ENCODE results near the gene PAIP2B.
"Not testable (repeated sequence)": the region's sequence is repeated elsewhere in the genome, so short reads cannot be mapped to it uniquely, and the experiment has no call there.

The PAIP2B gene

DNA sequence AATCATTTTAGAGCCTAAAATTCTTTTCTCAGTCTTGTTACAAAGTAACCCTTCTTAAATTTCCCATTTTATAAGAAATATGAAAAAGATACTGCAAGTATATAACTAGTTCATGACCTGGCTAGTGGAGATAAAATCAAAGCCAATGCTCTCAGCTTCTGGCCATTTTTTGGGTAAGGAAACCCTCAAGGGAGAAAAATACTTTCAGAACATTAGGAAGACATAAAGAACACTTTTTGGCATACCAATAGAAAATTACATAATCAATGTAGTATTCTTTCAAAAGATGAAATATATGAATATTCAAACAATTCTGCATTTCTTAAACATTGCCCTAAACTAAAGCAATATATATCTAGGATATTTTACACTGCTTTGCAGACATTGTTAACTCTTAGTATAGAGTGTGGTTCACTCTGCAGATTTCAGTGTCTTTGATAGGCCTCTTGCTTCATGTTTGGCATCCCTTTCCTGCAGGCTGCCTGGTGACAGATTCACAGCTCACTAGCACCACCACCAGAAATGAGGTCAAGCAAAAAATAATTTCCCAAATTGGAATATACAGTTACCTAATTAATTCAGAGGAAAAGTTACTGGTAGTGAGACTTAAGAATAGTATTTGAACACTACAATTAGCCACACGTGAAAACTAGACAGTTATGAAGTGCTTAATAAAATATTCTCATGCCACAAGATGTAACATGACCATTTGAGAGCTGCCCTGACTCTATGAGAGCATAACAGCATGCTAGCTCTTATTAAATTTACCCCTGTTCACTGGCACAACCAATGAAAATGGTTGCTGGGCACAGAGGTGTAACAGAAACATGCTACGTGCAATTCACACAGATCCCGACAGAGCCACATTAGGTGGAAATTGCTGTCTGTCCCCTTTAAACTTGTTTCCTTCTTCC is 36.0 kb downstream of the PAIP2B start:
- H3K9me3 ChIP-seq (ENCODE audit: control insufficient read depth in 2 of 2, low read length in 2 of 2): no peaks in the 10 kb centered on the region
- no peaks in the 10 kb centered on the region for H3K4me1 ChIP-seq (ENCODE audit: control insufficient read depth in 2 of 2, insufficient read depth in 2 of 2, low read length in 2 of 2)
- H3K9ac ChIP-seq (ENCODE audit: low read depth in 1 of 2, low read length in 2 of 2): no peak overlapping the region
- no peaks in the 10 kb centered on the region for H3K27me3 ChIP-seq (ENCODE audit: control insufficient read depth in 2 of 2, insufficient read depth in 2 of 2, low read length in 2 of 2)
- H3K27ac ChIP-seq (ENCODE audit: low read depth in 2 of 2, low read length in 2 of 2): no peak overlapping the region
- no peak overlapping the region for H3K4me3 ChIP-seq (ENCODE audit: low read length in 2 of 2)
- no peaks in the 10 kb centered on the region for H3K36me3 ChIP-seq (ENCODE audit: control insufficient read depth in 2 of 2, insufficient read depth in 2 of 2, low read length in 2 of 2)

DNA sequence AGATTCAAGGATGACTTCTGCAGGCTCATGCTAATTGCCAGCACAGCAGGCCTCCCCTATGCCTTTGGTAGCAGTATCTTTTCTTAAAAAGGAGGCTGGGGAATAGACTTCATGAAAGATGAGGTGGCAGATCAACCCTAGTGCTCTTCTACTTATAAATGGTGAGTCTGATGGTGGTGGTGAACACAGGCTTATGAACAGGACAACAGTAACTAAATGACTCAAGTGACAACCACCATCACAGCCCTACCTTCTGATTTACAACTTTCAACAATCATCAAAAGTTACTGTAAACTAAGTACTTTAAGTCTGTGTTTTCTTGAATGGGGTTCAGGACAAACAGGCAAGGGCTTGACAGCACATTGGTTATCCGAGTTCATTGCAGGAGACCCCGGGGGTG is 39.3 kb downstream of the PAIP2B start:
- Histone ChIP-seq H3K27ac (ENCODE audit: low read depth in 2 of 2, low read length in 2 of 2) (no peak overlapping the region), H3K9me3 (ENCODE audit: control insufficient read depth in 2 of 2, low read length in 2 of 2) (no peaks in the 10 kb centered on the region), H3K4me3 (ENCODE audit: low read length in 2 of 2) (no peak overlapping the region), H3K36me3 (ENCODE audit: control insufficient read depth in 2 of 2, insufficient read depth in 2 of 2, low read length in 2 of 2) (no peaks in the 10 kb centered on the region), H3K4me1 (ENCODE audit: control insufficient read depth in 2 of 2, insufficient read depth in 2 of 2, low read length in 2 of 2) (no peaks in the 10 kb centered on the region), H3K9ac (ENCODE audit: low read depth in 1 of 2, low read length in 2 of 2) (no peak overlapping the region), H3K27me3 (ENCODE audit: control insufficient read depth in 2 of 2, insufficient read depth in 2 of 2, low read length in 2 of 2) (no peaks in the 10 kb centered on the region)

DNA sequence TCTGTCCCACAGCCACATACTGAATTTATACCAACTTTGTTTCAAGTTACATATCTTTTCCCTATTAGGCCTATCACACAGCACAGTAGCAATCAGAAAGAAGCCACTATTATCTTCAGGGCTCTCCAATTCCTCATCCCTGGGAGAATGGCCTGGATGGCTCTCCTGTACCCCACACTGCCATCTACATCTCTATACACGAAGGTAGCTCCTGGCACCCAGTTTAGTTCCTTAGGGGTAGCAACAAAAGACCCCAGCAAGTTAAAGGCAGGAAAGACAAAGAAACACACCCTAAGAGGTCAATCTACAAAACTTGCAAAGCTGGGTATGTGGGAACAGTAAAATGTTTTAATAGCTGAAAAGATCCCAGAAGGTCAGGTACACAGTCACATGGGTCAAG is 39.9 kb downstream of the PAIP2B start:
- no peaks in the 10 kb centered on the region for H3K27me3 ChIP-seq (ENCODE audit: control insufficient read depth in 2 of 2, insufficient read depth in 2 of 2, low read length in 2 of 2)
- H3K4me3 ChIP-seq (ENCODE audit: low read length in 2 of 2): no peak overlapping the region
- no peak overlapping the region for H3K9ac ChIP-seq (ENCODE audit: low read depth in 1 of 2, low read length in 2 of 2)
- H3K9me3 ChIP-seq (ENCODE audit: control insufficient read depth in 2 of 2, low read length in 2 of 2): no peaks in the 10 kb centered on the region
- H3K36me3 ChIP-seq (ENCODE audit: control insufficient read depth in 2 of 2, insufficient read depth in 2 of 2, low read length in 2 of 2): no peaks in the 10 kb centered on the region
- no peak overlapping the region for H3K27ac ChIP-seq (ENCODE audit: low read depth in 2 of 2, low read length in 2 of 2)
- H3K4me1 ChIP-seq (ENCODE audit: control insufficient read depth in 2 of 2, insufficient read depth in 2 of 2, low read length in 2 of 2): no peaks in the 10 kb centered on the region

DNA sequence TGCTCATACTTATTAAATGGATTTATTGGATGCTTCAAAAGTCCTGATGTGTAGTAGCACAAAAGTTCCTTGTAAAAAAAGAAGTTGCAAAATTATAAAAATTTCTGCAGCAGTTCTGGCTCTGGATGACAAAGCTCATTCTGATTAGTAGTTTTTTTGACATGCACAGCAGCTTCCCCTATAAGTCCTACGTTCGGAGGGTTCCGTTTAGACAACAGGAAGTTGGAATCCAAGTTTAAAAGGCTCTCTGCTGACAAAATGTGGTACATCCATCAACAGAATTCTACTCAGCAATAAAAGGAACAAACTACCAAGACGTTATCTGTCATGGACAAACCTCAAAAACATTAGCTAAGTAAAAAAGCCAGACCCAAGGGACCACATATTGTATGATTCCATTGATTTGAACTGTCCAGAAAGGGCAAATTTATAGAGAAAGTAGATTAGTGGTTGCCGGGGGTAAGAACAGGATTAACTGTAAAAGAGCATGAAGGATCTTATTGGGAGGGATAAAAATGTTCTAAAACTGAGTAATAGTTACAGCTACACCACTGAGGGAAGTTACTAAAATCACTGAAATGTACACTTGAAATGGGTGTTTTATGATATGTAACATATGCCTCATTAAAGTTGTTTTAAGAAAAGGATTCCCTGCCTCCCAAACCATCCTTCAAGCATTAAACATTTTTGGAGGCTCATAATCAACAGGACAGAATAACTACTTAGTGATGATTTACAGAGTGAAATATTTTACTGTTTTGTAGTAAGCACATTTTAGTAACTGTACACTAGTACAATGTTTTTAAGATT is 43.4 kb downstream of the PAIP2B start:
- not testable (repeated sequence) for H3K9ac ChIP-seq (ENCODE audit: low read depth in 1 of 2, low read length in 2 of 2); H3K4me3 ChIP-seq (ENCODE audit: low read length in 2 of 2); H3K4me1 ChIP-seq (ENCODE audit: control insufficient read depth in 2 of 2, insufficient read depth in 2 of 2, low read length in 2 of 2)

DNA sequence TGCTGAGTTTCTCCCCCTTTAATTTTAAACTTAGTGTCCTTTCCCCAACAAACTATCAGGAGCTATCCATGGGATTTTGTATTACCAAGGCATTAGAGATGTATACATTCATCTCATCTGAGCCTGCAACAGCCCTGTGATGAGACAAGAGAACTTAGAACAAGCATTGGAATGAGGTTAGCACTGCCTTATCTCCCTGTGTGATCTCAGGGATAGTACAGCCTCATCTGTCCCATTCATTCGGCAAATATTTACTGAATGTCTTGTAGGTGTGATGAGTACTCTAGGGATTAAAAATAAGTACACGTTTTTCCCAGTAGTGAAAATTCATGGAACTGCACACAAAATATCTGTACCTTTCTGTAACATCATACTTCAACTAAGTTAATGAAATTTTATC is 45.6 kb downstream of the PAIP2B start:
- Histone ChIP-seq H3K4me1 (ENCODE audit: control insufficient read depth in 2 of 2, insufficient read depth in 2 of 2, low read length in 2 of 2) (no peaks in the 10 kb centered on the region), H3K27ac (ENCODE audit: low read depth in 2 of 2, low read length in 2 of 2) (no peak overlapping the region), H3K4me3 (ENCODE audit: low read length in 2 of 2) (no peak overlapping the region), H3K9me3 (ENCODE audit: control insufficient read depth in 2 of 2, low read length in 2 of 2) (no peaks in the 10 kb centered on the region), H3K9ac (ENCODE audit: low read depth in 1 of 2, low read length in 2 of 2) (no peak overlapping the region), H3K27me3 (ENCODE audit: control insufficient read depth in 2 of 2, insufficient read depth in 2 of 2, low read length in 2 of 2) (no peaks in the 10 kb centered on the region), H3K36me3 (ENCODE audit: control insufficient read depth in 2 of 2, insufficient read depth in 2 of 2, low read length in 2 of 2) (no peaks in the 10 kb centered on the region)

More for the DNA sequence above, 43.4 kb downstream of the PAIP2B start:
- not testable (repeated sequence) for H3K9me3 ChIP-seq (ENCODE audit: control insufficient read depth in 2 of 2, low read length in 2 of 2); H3K27me3 ChIP-seq (ENCODE audit: control insufficient read depth in 2 of 2, insufficient read depth in 2 of 2, low read length in 2 of 2); H3K27ac ChIP-seq (ENCODE audit: low read depth in 2 of 2, low read length in 2 of 2); H3K36me3 ChIP-seq (ENCODE audit: control insufficient read depth in 2 of 2, insufficient read depth in 2 of 2, low read length in 2 of 2)

DNA sequence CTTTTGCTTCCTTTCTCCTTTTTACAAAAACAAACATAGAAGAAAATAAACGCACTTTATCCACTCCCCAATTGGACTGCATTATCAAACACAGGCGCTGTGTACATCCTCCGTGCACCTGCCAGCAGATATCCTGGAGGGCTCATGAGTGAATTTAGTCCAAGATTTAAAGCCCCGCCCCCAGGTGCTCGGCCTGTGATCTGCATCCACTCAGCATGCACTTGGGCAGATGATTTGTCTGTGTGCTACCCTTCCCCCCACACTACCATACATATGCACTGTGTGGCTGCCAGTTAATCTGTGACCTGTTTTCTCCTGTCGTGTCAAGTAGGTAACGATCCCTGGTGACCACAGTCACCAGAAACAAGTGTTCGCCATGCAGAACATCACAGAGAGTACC is 48.1 kb downstream of the PAIP2B start:
- not testable (repeated sequence) for H3K27me3 ChIP-seq (ENCODE audit: control insufficient read depth in 2 of 2, insufficient read depth in 2 of 2, low read length in 2 of 2); H3K4me3 ChIP-seq (ENCODE audit: low read length in 2 of 2); H3K9me3 ChIP-seq (ENCODE audit: control insufficient read depth in 2 of 2, low read length in 2 of 2); H3K27ac ChIP-seq (ENCODE audit: low read depth in 2 of 2, low read length in 2 of 2); H3K4me1 ChIP-seq (ENCODE audit: control insufficient read depth in 2 of 2, insufficient read depth in 2 of 2, low read length in 2 of 2); H3K9ac ChIP-seq (ENCODE audit: low read depth in 1 of 2, low read length in 2 of 2); H3K36me3 ChIP-seq (ENCODE audit: control insufficient read depth in 2 of 2, insufficient read depth in 2 of 2, low read length in 2 of 2)

DNA sequence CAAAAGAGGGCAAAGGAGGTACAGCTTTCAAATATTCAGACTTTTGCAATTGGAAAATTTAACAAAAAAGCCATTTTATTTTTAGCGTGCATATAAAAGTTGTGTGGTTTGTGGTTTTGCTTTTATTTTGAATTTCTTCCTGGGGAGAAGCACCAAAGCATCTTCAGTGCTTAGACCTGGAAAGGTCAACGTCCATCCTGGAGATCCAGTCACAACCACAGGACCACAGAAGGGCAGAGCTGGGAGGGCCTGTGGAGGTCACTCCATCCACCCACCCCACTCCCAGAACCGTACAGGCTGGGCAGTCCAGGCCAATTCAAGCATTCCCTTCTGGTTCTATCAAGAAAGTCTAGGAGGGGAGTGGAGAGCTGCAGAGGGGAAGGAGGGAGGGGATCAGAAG is 52.7 kb downstream of the PAIP2B start:
- Histone ChIP-seq H3K9ac (ENCODE audit: low read depth in 1 of 2, low read length in 2 of 2) (no peak overlapping the region), H3K4me3 (ENCODE audit: low read length in 2 of 2) (no peak overlapping the region), H3K36me3 (ENCODE audit: control insufficient read depth in 2 of 2, insufficient read depth in 2 of 2, low read length in 2 of 2) (no peaks in the 10 kb centered on the region), H3K4me1 (ENCODE audit: control insufficient read depth in 2 of 2, insufficient read depth in 2 of 2, low read length in 2 of 2) (no peaks in the 10 kb centered on the region), H3K27ac (ENCODE audit: low read depth in 2 of 2, low read length in 2 of 2) (no peak overlapping the region), H3K27me3 (ENCODE audit: control insufficient read depth in 2 of 2, insufficient read depth in 2 of 2, low read length in 2 of 2) (no peaks in the 10 kb centered on the region), H3K9me3 (ENCODE audit: control insufficient read depth in 2 of 2, low read length in 2 of 2) (no peaks in the 10 kb centered on the region)

DNA sequence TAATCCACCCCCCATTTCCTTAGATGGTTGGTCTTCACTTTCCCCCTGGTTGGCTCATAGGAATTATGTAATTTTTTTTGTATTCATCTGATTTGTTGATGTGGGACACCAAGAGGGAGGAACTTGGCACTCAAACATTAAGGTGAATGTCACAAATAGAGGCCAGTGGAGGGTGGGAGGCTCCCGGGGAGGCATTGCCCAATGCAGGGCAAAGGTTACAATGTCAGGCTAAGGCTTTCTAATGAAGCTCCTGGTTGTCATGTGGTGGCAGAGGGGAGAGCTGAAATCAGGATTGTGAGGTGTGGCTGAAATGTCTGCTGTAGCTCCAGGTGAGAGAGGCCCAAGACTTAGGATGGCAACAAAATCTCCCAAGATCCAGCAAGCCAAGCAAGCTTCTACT is 53.8 kb downstream of the PAIP2B start:
- Histone ChIP-seq H3K27me3 (ENCODE audit: control insufficient read depth in 2 of 2, insufficient read depth in 2 of 2, low read length in 2 of 2) (no peaks in the 10 kb centered on the region), H3K36me3 (ENCODE audit: control insufficient read depth in 2 of 2, insufficient read depth in 2 of 2, low read length in 2 of 2) (no peaks in the 10 kb centered on the region), H3K9me3 (ENCODE audit: control insufficient read depth in 2 of 2, low read length in 2 of 2) (no peaks in the 10 kb centered on the region), H3K9ac (ENCODE audit: low read depth in 1 of 2, low read length in 2 of 2) (no peak overlapping the region), H3K4me1 (ENCODE audit: control insufficient read depth in 2 of 2, insufficient read depth in 2 of 2, low read length in 2 of 2) (no peaks in the 10 kb centered on the region), H3K27ac (ENCODE audit: low read depth in 2 of 2, low read length in 2 of 2) (no peak overlapping the region), H3K4me3 (ENCODE audit: low read length in 2 of 2) (no peak overlapping the region)

DNA sequence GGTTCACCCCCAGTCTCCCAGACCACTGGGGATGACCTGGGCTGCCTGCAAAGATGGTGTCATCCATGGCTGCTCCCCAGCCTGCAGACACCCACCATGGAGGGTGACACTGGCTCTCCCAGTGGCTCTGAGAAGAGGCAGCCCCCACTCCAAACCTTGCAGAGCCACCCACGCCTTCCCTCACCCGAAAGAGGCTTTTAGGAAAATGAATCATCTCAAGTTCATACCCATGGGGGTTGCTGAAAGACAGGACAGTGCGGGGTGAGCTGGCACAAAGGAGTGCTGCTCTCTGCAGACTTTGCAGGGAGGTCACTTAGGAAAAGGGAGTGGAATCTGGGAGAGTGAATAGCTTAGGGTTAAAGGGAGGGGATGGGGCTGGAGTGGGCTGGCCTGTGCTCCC is 60.1 kb downstream of the PAIP2B start:
- Histone ChIP-seq H3K27me3 (ENCODE audit: control insufficient read depth in 2 of 2, insufficient read depth in 2 of 2, low read length in 2 of 2) (no peaks in the 10 kb centered on the region), H3K4me3 (ENCODE audit: low read length in 2 of 2) (no peak overlapping the region), H3K4me1 (ENCODE audit: control insufficient read depth in 2 of 2, insufficient read depth in 2 of 2, low read length in 2 of 2) (no peaks in the 10 kb centered on the region), H3K36me3 (ENCODE audit: control insufficient read depth in 2 of 2, insufficient read depth in 2 of 2, low read length in 2 of 2) (no peaks in the 10 kb centered on the region), H3K27ac (ENCODE audit: low read depth in 2 of 2, low read length in 2 of 2) (no peak overlapping the region), H3K9ac (ENCODE audit: low read depth in 1 of 2, low read length in 2 of 2) (no peak overlapping the region), H3K9me3 (ENCODE audit: control insufficient read depth in 2 of 2, low read length in 2 of 2) (no peaks in the 10 kb centered on the region)

DNA sequence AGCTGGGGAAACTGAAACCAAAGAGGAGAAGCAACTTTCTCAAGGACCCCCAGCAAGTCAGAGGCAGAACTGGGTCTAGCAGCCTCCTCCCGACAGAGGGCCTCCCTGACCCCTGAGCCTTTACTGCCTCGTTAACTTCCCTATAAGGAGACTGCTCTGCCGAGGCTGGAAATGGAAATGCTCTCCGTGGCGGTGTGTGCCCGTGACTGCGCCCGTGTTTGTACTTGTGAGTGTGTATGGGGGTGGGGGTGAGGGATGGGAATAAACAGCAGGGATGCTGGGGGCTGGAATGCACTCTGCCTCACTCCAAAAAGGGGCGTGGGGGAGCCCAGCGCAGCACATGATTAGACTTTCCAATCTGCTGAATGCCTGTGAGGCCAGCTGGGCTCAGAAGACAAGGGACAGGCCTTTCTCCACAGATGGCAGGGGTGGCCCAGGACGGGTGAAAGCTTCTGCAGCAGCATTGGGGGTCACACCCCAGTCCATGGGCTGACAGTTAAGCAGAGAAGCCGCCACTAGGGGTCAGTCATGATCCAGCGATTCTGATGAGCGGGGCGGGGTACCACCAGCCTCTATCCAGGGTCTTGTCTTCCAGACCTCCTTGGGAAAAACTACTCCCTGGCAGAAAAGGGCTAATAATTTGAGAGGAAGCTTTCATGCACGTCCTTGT is 69.6 kb downstream of the PAIP2B start:
- Histone ChIP-seq H3K9ac (ENCODE audit: low read depth in 1 of 2, low read length in 2 of 2) (no peak overlapping the region), H3K9me3 (ENCODE audit: control insufficient read depth in 2 of 2, low read length in 2 of 2) (no peaks in the 10 kb centered on the region), H3K4me3 (ENCODE audit: low read length in 2 of 2) (peak overlapping the region; percentile 8 to 45)

More for the DNA sequence above, 69.6 kb downstream of the PAIP2B start:
- no peak overlapping the region for H3K27ac ChIP-seq (ENCODE audit: low read depth in 2 of 2, low read length in 2 of 2)
- H3K27me3 ChIP-seq (ENCODE audit: control insufficient read depth in 2 of 2, insufficient read depth in 2 of 2, low read length in 2 of 2): no peaks in the 10 kb centered on the region
- no peaks in the 10 kb centered on the region for H3K4me1 ChIP-seq (ENCODE audit: control insufficient read depth in 2 of 2, insufficient read depth in 2 of 2, low read length in 2 of 2)
- H3K36me3 ChIP-seq (ENCODE audit: control insufficient read depth in 2 of 2, insufficient read depth in 2 of 2, low read length in 2 of 2): no peaks in the 10 kb centered on the region
